MCF 10A (cell line): ENCODE measurements around the gene RPS15. TPM values are rescaled to one million over a fixed set of nuclear protein-coding genes. Genes with fewer than 3 reads are reported as not detected.

Experiments
- BruUV-seq: library from RNA; stranded (reverse); fragments of 400-500 nt; replicated peaks from 2 replicates; lab custom pipeline; 2021; lab: Mats Ljungman, UMichigan
- CTCF ChIA-PET: fragments of 300-600 bp; sonication (Branson Sonifier 250); formaldehyde crosslinking; extraction: SDS; loops from one replicate; lab custom pipeline; 2021; ENCODE audit warnings: antibody characterized with exemption, inconsistent platforms; lab: Yijun Ruan, JAX
- POLR2A ChIA-PET: fragments of 300-600, 350-650 bp; sonication (Branson Sonifier 250); formaldehyde crosslinking; extraction: SDS; loops from one replicate; lab custom pipeline; 2020; ENCODE audit warnings: antibody characterized with exemption, inconsistent platforms; lab: Yijun Ruan, JAX
- DNase-seq: peaks from one replicate; pipeline ENCODE4 v3.0.0-alpha.2; 2018; ENCODE audit not compliant: unreplicated experiment
- H3K27ac Mint-ChIP-seq: one replicate; pipeline ENCODE4 v1.8.0; 2022; ENCODE audit warnings: mild to moderate bottlenecking, low read depth, mixed read lengths; ENCODE audit not compliant: unreplicated experiment
- H3K27me3 Mint-ChIP-seq: one replicate; pipeline ENCODE4 v1.8.0; 2022; ENCODE audit warnings: mixed read lengths; ENCODE audit not compliant: insufficient read depth, unreplicated experiment
- H3K36me3 Mint-ChIP-seq: one replicate; pipeline ENCODE4 v1.8.0; 2022; ENCODE audit warnings: mild to moderate bottlenecking, moderate library complexity, mixed read lengths; ENCODE audit not compliant: insufficient read depth, unreplicated experiment
- H3K4me1 Mint-ChIP-seq: one replicate; pipeline ENCODE4 v1.8.0; 2022; ENCODE audit warnings: mixed read lengths; ENCODE audit not compliant: insufficient read depth, unreplicated experiment
- H3K4me3 Mint-ChIP-seq: one replicate; pipeline ENCODE4 v1.8.0; 2022; ENCODE audit warnings: mild to moderate bottlenecking, moderate library complexity, mixed read lengths; ENCODE audit not compliant: unreplicated experiment
- H3K9me3 Mint-ChIP-seq: one replicate; pipeline ENCODE4 v1.8.0; 2022; ENCODE audit warnings: mixed read lengths; ENCODE audit not compliant: unreplicated experiment
- CTCF ChIP-seq: fragments of 200-600 bp; IDR thresholded peaks from one replicate; pipeline ENCODE4 v1.8.0; 2022; ENCODE audit warnings: antibody characterized with exemption, mild to moderate bottlenecking; ENCODE audit not compliant: unreplicated experiment
- intact Hi-C: fragments of 100-400 bp; cut with micrococcal nuclease; formaldehyde crosslinking; loops from 2 replicates; pipeline ENCODE4 v1.14.1; 2022
- total RNA-seq: library from RNA; stranded (reverse); gene quantifications from 2 replicates; pipeline ENCODE4 v1.2.3, GENCODE V29; 2022

Gene RPS15
- total RNA-seq, 1 experiment from 2014 or later = 1,168 TPM

GRCh38 chr19:1472231-1473084, 34.3 kb downstream of the RPS15 start:
- ChIA-PET CTCF (interaction anchor here (0.8 kb wide), 1 partner anchor 20 kb away, joined by 3 read pairs; no protein-coding TSS in a partner anchor), POLR2A (interaction anchor here (0.8 to 0.9 kb wide), 2 partner anchors 17 to 203 kb away, joined by 3 to 4 read pairs; partner anchors contain the start of gene CIRBP)
- intact Hi-C loops = no loop called here
- DNase-seq = no peak
- no peak overlapping the region for H3K27ac Mint-ChIP-seq
- H3K36me3 Mint-ChIP-seq = peaks cover 36% of the 10 kb centered on the region
- no TSS peak for BruUV-seq
- peaks cover 4% of the 10 kb centered on the region for H3K4me1 Mint-ChIP-seq
- TF ChIP-seq CTCF = no peak
- H3K9me3 Mint-ChIP-seq = no peaks in the 10 kb centered on the region
- H3K27me3 Mint-ChIP-seq = no peaks in the 10 kb centered on the region
- H3K4me3 Mint-ChIP-seq = no peak overlapping the region

GRCh38 chr19:1473085-1473851, 35.1 kb downstream of the RPS15 start:
- no peak overlapping the region for H3K27ac Mint-ChIP-seq
- TF ChIP-seq CTCF = no peak
- no TSS peak for BruUV-seq
- H3K9me3 Mint-ChIP-seq = no peaks in the 10 kb centered on the region
- no peak for DNase-seq
- H3K4me1 Mint-ChIP-seq = peaks cover 4% of the 10 kb centered on the region
- POLR2A ChIA-PET = interaction anchor here (0.5 kb wide), 1 partner anchor 18 kb away, joined by 3 read pairs; the partner anchor contains the start of gene REEP6
- no peaks in the 10 kb centered on the region for H3K27me3 Mint-ChIP-seq
- intact Hi-C loops = no loop called here
- no peak overlapping the region for H3K4me3 Mint-ChIP-seq
- peaks cover 39% of the 10 kb centered on the region for H3K36me3 Mint-ChIP-seq
- CTCF ChIA-PET = interaction anchor here (0.6 to 0.8 kb wide), 2 partner anchors 21 to 216 kb away, joined by 3 to 4 read pairs; no protein-coding TSS in a partner anchor

GRCh38 chr19:1474011-1474764, 36.0 kb downstream of the RPS15 start:
- no peaks in the 10 kb centered on the region for H3K9me3 Mint-ChIP-seq
- no peak for DNase-seq
- H3K27ac Mint-ChIP-seq = no peak overlapping the region
- no peak for TF ChIP-seq CTCF
- BruUV-seq = no TSS peak
- ChIA-PET POLR2A (interaction anchor here (0.5 to 1.0 kb wide), 2 partner anchors 17 to 19 kb away, joined by 3 read pairs; partner anchors contain the start of gene REEP6), CTCF (interaction anchor here (0.6 to 1.6 kb wide), 3 partner anchors 8 to 215 kb away, joined by 4 read pairs; no protein-coding TSS in a partner anchor)
- intact Hi-C loops = no loop called here
- H3K36me3 Mint-ChIP-seq = peaks cover 44% of the 10 kb centered on the region
- H3K4me3 Mint-ChIP-seq = no peak overlapping the region
- no peaks in the 10 kb centered on the region for H3K27me3 Mint-ChIP-seq
- peaks cover 8% of the 10 kb centered on the region for H3K4me1 Mint-ChIP-seq
